HCEC 1CT (cell line): ENCODE measurements around the gene PPFIA3.
"Not testable (repeated sequence)": the region's sequence is repeated elsewhere in the genome, so short reads cannot be mapped to it uniquely, and the experiment has no call there.

Source experiments
- DNase-seq: peaks from one replicate; pipeline ENCODE4 v3.0.0-alpha.2; 2017

Gene PPFIA3

DNA sequence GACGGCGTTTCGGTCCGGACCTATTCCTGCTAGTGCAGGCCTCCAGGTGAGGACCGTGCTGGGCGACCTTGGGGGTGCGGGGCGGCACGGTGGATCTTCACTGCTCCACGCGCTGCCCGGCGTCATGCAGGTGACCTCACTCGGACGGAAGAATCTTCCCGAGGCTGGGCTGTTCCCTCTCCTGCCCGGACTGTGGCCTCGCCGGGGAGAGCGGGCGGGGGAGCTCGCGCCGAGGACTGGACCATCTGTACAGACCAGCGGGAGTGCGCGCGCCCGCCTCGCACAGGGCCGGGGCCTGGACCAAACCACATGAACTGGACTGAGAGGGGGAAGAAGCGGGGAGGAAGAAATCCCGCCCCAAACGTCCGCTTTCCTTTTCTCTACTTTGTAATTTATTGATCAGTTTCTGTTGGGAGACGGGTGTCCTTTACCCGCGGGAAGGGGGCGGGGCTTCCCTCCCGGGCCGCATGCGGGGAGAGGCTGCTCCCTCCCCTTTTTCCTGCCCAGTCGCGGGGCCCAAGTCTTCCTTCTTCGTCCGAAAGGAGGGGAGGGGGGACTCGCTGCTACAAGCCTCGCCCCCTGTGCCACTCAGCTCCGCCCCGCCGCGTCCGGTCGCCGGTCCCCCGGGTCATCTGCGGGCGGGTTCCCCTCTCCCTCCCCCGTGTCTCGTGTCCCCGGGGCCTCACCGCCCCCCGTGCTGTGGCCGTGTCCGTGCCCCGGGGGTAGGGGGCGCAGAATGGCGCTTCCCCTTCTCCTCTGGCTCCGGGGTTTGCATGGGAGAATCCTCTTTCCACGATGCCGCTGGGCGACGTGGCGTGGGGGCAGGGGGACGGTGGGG lies 31.0 kb downstream of the PPFIA3 start:
- peak; percentile 80 for DNase-seq

DNA sequence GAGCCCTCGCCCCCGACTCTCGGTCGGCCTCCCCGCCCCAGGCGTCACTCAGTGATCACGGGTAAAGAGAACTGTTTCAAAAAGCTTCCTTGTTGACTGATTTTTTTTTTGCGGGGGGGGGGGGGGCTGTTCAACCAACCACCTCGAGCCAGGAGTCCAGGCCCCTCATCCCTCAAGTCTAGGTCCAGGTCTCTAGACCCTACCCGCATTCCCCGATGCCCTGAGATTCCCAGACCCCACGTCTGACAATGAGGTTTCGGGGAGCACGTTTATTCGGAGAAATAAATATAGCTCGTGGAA lies 31.6 kb downstream of the PPFIA3 start:
- DNase-seq, result no peak

GRCh38 chr19:49151267-49152118 lies 32.1 kb downstream of the PPFIA3 start:
- peak; percentile 23 for DNase-seq

DNA sequence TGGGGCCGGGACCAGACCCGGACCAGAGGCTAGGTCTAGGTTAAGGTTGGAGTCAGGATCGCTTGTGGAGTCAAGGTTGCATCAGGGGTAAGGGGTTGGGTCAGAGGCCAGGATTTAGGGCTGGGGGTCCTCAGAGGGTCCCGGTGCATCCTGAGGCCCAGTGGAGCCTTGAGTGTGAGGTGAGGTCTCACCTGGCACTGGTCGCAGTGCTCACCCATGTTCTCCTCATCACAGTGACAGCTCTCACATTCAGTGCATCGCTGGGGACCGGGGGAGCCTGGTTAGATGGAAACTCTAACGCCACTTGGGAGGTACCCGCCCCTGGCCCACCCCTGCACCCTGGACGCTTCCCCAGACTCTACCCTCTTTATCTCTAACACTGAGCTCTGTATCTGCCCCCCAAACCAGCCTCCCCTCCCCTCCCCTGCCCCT lies 32.8 kb downstream of the PPFIA3 start:
- DNase-seq, result no peak

DNA sequence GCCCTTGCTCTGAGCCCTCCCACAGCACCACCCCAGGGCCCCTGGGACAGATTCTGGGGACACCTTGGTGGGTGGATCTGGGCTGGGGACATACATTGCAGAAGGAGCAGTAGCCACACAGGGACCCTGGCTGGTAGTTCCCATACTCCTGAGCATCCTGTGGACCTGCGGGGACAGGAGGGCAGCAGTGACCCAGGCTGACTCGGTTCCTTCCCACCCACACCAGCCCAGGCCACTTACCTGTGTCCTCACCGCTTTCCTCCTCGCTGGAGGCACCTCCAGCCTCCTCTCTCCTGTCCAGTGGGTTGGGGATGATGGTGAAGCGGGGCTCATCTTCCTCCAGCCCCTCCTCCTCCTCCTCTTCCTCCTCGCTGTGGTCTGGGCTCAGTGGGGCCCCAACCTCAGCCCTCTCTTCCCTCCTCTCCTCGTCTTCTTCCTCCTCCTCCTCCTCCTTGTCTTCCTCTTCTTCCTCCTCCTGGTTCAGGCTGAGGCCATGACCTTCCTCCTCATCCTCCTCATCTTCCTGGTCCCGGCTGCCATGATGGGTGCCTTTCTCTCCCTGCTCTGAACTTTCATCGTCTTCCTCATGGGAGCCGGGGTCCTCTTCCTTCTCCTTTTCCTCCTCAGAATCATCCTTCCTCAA lies 33.9 kb downstream of the PPFIA3 start:
- no peak for DNase-seq

- no peak for DNase-seq
Measured at GRCh38 chr19:49154279-49154678, 34.9 kb downstream of the PPFIA3 start.

GRCh38 chr19:49155005-49155819 lies 35.9 kb downstream of the PPFIA3 start, which contains the start of gene HRC:
Gene HRC, minus strand, starts transcription at chr19:49155396. Its CDS starts 159 bp downstream, at chr19:49155237.
- no peak for DNase-seq

DNA sequence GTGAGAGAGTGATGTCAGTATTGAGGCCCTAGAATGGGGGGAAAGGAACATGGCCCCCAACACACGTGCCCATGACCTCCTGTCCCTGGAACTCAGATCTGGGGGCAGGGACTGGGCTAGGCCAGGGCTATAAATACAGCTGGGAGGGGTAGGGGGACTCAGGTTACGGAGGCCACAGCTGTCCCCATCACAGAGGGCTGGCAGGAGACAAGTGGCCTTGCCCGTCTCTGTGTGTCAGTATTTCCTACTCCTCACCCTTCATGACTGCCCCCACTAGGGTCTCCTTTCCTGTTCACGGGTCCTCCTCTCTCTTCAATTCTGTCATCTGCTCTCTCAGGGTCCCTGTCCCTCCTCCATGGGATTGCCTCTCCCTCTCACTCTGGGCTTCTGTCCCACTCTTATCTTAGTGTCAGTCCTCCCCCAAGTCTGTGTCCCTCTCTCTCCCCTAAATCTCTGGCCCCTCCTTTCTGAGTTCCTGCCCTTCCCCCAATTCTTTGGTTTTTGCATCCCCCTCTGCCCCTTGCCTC lies 36.5 kb downstream of the PPFIA3 start:
- DNase-seq, result no peak

DNA sequence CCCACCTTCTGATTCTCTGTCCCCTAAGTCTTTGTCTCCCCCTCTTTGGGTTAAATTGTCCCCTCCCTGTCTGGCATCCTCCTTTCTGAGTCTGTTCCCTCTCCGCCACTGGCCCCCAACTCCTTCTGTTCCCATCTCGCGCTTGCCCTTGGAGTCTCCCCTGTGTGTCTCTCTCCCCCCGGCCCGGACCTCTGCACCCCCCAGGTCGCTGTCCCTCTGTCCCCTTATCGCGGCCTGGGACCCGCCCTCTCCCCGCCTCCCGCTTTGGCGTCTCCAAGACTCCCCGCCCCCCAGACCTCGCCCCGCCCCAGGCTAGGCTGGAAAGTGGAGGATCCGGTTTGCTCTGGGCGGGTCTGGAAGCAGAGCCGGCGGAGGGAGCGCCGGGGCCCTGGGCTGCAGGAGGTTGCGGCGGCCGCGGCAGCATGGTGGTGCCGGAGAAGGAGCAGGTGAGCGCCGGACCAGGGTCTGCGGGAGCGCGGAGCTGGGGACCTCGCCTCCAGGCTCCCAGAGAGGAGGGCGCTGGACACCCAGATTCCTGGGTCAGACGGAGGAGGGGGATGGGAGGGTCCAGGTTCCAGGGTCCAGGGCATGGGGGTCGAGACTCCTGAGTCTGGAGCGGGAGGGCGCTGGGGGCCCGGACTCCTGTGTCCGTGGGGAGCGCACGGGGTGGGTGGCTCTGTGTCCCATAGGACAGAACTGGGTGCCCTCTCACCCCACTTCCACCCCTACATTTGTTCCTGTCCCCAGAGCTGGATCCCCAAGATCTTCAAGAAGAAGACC lies 38.3 kb downstream of the PPFIA3 start, which contains the start of gene TRPM4:
Gene TRPM4, plus strand, starts transcription at position 348 of the 780 bp plus-strand sequence. Its CDS starts 75 bp downstream, at position 423.
- DNase-seq, result peak; percentile 71

GRCh38 chr19:49160450-49161189 lies 41.3 kb downstream of the PPFIA3 start:
- DNase-seq, result no peak

DNA sequence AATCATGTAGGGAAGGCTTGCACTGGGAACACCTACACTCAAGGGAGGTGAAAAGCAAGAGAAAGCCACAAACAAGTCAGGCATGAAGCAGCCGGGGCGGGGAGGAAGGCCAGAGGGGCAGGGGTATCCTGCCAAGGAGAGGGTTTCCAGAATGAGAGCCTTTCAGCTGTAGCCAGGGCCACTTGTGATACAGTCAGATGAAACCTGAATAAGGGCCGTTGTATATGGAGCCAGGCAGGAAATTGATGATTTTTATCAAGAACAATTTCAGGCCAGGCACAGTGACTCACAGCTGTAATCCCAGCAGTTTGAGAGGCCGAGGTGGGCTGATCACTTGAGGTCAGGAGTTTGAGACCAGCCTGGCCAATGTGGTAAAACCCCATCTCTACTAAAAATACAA lies 42.6 kb downstream of the PPFIA3 start:
- peak; percentile 22 for DNase-seq

- DNase-seq, result no peak
Measured at GRCh38 chr19:49165111-49165750, 45.9 kb downstream of the PPFIA3 start.

- no peak for DNase-seq
Measured at GRCh38 chr19:49165865-49166301, 46.5 kb downstream of the PPFIA3 start.

DNA sequence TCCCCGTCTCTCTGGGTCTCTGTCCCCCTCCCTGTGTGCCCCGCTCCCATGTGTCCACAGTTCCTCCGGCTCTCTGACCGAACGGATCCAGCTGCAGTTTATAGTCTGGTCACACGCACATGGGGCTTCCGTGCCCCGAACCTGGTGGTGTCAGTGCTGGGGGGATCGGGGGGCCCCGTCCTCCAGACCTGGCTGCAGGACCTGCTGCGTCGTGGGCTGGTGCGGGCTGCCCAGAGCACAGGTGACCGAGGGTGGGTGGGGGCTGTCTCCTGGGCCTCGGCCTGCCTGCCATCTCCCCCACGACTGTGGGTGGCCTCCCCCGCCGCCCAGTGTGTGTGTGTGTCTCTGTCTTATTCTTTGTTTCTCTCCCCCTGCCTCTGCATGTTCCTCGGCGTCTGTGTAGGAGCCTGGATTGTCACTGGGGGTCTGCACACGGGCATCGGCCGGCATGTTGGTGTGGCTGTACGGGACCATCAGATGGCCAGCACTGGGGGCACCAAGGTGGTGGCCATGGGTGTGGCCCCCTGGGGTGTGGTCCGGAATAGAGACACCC lies 48.6 kb downstream of the PPFIA3 start:
- no peak for DNase-seq

DNA sequence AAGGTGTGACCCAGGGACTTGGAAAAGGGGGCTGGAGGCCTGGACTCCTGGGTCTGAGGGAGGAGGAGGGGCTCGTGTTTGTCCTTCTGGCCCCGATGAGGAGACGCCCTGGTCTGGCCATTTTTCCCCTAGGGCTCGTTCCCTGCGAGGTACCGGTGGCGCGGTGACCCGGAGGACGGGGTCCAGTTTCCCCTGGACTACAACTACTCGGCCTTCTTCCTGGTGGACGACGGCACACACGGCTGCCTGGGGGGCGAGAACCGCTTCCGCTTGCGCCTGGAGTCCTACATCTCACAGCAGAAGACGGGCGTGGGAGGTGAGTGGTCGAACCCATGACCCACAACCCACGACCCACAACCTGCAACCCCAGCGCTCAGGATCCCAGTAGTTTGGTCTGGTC lies 49.1 kb downstream of the PPFIA3 start:
- DNase-seq, result no peak

- no peak for DNase-seq
Measured at GRCh38 chr19:49173198-49173597, 53.9 kb downstream of the PPFIA3 start.

- no peak for DNase-seq
Measured at GRCh38 chr19:49180659-49181058, 61.3 kb downstream of the PPFIA3 start.

DNA sequence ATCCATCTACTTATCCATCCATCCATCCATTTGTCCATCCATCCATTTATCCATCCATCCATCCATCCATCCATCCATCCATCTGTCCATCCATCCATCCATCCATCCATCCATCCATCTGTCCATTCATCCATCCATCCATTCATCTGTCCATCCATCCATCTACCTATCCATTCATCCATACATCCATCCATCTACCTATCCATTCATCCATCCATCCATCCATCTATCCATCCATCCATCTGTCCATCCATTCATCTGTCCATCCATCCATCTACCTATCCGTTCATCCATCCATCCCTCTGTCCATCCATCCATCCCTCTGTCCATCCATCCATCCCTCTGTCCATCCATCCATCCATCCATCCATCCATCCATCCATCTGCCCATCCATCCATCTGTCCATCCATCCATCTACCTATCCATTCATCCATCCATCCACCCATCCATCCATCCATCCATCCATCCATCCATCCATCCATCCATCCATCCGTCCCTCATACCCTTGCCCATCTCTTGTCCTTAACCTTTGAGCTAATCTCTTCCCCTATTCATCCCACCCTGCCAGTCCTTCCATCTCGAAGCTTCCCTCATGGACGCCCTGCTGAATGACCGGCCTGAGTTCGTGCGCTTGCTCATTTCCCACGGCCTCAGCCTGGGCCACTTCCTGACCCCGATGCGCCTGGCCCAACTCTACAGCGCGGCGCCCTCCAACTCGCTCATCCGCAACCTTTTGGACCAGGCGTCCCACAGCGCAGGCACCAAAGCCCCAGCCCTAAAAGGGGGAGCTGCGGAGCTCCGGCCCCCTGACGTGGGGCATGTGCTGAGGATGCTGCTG lies 62.9 kb downstream of the PPFIA3 start:
- not testable (repeated sequence) for DNase-seq
